ENCODE data around the gene SPACA5.
"Not testable (repeated sequence)": the region's sequence is repeated elsewhere in the genome, so short reads cannot be mapped to it uniquely, and the experiment has no call there.

Gene SPACA5

DNA sequence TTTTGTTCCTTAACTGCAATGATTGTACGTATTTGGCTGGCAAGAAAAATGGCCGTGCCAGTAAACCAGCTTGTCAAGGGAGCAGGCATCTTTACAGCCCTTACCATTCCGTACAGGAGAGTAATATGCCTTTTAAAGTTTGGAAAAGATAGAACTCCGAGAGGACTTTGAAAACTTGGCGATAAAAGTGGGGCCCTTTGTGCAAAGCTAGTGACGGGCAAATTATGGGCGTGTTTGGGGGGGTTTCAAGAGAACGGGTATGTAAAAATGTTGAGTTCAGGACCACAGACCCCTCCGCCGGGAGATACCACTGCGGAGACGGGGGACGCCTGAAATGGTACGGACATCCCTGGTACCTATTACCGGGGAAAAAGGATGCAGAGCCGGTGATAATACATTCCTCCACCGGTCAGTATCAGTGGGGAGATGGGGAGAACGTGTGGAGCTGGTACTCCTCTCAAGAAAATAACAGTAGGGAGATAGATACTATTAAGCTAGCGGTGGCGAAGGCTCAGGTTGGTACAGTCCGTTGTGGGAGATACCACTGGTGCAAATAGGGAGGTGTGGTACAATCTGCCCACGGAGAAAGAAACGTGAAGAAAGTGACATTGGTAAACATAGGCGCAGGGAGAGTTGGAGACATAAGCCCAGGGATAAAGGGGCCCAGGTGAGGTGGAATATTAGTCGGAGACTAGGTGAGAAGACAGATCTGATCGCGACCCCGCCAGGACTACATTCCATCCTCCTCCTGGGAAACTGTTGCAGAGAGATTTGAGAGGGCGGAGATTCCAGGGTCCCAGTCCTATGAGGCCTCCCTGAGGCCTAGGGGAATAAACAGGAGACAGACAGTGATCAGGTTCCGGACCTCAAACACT, 14.5 kb downstream of the SPACA5 start:
- peak overlapping the region; percentile 70 for H3K4me3 ChIP-seq (ENCODE audit: low read depth, low read length)

DNA sequence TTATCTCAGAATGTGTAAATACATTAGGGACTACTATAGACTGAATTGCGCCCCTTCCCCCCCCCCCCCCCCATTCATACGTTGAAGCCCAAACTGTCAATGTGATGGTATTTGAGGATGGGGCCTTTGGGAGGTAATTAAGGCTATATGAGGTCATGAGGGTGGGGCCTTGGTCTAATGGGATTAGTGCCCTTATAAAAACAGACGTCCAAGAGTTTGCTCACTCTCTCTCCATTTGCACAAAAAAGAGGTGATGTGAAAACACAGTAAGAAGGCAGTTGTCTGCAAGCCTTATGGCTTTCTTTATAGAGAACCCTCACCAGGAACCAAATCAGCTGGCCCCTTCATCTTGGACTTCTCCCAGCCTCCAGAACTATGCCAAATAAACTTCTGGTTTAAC, 15.3 kb downstream of the SPACA5 start:
- H3K4me3 ChIP-seq (ENCODE audit: low read depth, low read length): no peak overlapping the region

DNA sequence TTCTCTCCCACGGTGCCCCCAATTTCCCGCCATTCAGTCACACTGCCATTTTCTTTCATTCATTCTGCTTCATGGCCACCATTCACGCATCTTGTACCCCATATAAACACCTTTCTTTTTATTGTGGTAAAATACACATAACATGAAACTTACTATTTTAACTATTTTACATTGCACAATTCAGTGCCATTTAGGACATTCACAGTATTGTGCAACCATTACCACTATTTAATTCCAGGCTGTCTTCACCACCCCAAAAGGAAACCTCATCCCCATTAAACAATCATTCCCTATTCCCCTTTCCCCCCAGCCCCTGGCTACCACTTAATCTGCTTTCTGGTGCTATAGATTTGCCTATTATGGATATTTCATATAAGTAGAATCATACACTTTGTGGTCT, 15.9 kb downstream of the SPACA5 start:
- no peak overlapping the region for H3K4me3 ChIP-seq (ENCODE audit: low read depth, low read length)

DNA sequence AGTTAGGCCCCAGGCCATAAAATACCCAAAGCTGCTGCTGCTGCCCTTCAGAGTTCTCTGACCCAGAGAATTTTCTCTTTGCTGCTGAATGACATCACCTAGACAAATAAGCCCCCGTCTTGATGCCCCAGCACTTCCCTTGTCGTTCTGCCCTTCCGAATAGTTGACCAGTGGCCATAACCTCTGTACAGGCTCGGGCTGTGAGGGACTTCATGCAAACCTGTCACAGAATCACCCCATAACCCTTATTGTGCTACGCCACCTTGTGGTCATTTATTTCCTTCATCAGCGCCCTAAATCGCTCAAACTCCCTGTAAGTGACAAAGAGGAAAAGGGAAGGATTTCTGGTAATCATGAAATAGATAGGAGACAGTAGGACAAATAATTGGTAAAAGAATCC, 18.8 kb downstream of the SPACA5 start:
- H3K4me3 ChIP-seq (ENCODE audit: low read depth, low read length): no peak overlapping the region

DNA sequence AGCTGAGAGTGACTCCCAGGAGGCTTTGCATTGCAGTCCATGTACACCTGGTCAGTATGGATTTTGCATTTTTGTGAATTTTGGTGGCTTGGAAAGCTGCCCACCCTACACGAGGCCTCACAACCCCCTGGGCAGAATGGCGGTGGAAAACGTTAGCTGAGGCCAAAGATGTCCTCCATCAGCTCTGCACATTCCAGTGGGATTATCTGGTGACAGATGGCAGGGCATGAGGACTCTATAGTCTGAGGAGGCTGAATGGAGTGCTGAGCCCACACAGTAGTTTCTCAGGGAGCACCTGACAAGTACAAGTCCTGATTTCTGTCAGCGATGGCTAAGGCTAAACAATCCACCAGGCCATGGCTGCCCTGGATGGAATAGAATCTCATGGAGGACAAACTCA, 20.8 kb downstream of the SPACA5 start:
- H3K4me3 ChIP-seq (ENCODE audit: low read depth, low read length): not testable (repeated sequence)

DNA sequence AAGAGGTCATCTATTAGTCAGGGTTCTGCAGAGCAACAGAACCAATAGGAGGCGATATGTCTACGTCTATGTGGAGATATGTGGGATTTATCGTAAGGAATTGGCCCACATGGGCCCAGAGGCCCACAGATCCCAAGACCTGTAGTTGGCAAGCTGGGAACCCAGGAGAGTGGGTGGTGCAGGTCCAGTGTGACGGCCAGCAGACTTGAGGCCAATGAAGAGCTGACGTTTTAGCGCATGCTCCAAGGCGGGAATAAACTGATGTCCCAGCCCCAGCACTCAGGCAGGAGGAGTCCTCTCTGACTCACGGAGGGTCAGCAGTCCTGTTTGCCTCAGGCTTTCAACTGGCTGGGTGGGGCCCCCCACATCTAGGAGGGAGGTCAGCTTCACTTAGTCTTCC, 21.3 kb downstream of the SPACA5 start:
- H3K4me3 ChIP-seq (ENCODE audit: low read depth, low read length): no peak overlapping the region

DNA sequence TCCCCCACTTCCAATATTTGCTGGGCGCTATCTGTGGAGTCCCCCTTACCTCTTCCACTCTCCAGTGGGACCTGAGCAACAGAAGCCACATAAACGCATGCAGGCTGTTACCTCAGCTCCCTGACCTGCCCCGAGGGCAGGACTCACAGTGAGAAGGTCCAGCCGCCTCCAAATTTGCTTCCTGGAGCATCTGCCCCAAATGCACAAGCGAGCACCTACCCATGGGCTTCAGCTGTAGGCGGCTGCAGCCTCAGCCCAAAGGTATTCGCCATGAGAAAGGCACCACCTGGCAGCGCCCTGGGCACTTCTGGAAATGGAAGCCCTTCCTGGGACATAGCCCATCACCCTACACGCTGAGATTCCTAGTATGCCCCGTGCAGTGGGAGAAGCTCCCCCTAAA, 23.4 kb downstream of the SPACA5 start:
- no peak overlapping the region for H3K4me3 ChIP-seq (ENCODE audit: low read depth, low read length)

DNA sequence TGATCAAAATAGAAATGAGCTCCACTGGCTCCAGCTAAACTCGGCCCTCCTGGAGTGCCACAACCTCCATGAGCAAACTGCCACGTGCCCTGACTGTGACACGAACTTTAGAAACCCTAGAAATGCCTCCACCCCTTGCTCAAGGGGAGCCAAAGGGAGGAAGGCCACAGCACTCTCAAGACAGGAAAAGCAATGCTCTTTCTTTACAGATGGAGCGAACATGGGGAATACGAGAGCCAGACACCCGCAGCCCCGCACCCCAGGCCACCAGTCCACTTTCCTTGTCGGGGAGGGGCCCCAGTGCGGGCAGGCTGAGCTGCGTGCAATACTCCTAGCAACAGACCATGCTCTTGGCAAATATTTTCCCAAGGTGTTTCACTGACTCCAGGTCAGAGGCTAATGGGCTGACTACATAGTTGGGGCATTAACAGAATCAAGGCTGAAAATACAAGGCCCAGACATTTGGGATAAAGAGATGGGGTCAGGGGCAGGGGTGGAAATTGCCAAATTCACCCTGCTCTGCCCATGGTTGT, 23.9 kb downstream of the SPACA5 start:
- H3K4me3 ChIP-seq (ENCODE audit: low read depth, low read length): not testable (repeated sequence)

DNA sequence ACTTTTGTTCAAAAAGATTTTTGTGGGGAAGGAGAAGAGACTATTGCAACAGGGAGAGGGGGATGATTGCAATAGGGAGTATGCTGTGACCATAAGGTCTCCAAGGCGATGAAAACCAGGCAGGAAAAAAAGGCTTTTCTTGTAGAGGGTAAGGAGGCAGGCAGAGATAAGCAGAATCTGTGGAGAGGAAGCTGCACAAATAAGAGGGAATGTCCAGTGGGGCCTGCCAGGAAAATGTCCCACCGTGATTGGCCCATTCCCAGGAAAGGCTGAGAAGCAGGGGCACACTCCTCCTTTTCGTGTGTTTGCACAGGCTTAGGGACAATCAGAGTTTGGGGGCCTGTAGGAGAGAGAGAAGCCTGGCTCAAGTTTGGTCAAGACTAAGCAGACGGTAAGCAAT, 29.1 kb downstream of the SPACA5 start:
- no peak overlapping the region for H3K4me3 ChIP-seq (ENCODE audit: low read depth, low read length)

DNA sequence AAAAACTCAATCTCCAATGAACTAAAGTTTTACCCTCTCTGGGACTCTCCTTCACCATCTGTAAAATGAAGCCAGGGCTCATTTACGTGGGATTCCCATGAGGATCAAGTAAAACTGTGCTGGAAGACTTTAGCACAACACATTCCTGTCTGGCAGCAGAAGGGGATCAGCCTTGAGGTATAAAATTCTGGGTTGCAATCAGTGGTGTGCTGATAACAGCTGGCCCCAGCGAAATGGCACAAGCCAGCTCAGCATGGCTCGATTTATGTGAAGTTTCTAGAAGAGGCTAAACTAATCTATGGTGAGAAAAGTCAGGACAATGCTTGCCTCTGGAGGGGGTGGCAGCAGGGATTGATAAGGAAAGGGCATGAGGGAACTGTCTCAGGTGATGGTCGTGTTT, 36.3 kb downstream of the SPACA5 start:
- H3K4me3 ChIP-seq (ENCODE audit: low read depth, low read length): no peak overlapping the region

DNA sequence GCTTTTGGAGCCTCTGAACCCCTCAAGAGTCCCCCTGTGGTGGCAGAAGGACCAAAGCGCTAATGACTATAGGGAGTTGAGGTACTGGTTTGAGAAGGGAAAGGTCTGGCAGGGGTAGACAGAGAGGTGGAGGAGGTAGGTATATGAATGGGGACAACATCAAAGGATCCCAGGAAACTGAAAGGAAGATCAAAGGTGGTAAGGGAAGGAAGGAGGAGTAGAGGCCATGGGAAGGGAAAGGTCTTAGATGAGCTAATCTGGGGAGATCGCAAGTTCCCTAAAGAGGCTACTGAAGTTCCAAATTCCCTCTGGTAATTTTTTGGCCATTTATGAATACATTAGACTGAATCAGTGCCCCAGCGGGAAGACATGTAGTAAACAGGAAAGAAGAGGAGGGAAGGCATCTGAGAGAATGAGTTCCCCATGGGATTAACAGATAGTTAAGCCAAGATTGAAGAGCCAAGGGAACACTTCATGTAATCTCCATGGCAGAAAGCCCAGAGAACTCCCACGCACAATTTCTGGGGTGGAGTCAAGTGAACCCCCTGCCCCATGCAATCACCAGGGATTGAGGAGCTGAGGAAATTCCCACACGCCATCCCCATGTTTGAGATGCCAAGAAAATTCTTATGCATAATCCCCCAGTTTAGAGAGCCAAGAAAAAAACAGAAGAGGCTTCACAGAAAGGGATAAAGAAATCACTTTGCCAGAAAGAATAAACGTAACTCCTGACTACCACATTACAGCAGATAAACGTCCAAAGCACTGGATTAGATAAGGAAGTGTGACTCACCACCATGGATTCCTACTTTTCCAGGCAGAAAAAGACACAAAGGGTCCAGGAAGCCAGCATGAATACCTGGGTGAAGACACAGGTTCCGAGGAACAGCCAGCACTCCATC, 38.9 kb downstream of the SPACA5 start:
- no peak overlapping the region for H3K4me3 ChIP-seq (ENCODE audit: low read depth, low read length)

DNA sequence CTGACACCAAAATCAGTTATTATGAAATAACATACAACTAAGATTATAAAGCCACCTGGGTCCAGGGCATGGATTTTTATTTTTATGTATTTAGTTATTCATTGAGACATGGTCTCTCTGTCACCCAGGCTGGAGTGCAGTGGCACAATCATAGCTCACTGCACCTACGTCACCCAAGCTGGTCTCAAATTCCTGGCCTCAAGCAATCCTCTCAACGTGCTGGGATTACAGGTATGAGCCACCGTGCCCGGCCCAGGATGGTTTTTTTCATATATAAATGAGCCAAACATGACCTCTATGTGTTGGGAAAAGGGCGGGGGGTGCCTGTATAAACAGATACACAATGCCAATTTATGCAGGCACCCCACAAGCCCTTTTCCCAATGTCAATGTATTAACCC, 40.1 kb downstream of the SPACA5 start:
- H3K4me3 ChIP-seq (ENCODE audit: low read depth, low read length): no peak overlapping the region

DNA sequence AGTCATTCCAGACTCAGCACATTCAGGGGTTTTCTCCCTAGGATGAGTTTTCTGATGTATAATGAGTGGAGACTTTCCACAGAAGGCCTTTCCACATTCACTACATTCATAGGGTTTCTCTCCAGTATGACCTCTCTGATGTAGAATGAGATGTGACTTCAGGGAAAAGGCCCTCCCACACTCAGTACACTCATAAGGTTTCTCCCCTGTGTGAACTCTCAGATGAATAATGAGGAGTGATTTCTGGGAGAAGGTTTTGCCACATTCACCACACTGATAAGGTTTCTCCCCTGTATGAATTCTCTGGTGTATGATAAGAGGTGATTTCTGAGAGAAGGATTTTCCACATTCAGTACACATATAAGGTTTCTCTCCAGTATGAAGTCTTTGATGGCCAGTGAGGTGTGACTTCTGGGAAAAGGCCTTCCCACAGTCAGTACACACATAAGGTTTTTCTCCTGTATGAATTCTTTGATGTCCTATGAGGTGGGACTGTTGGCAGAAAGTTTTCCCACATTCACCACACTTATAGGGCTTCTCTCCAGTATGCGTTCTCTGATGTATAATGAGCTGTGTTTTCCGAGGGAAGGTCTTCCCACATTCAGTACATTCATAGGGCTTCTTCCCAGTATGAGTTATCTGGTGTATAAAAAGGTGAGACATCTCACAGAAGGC, 52.0 kb downstream of the SPACA5 start:
- H3K4me3 ChIP-seq (ENCODE audit: low read depth, low read length): no peak overlapping the region

DNA sequence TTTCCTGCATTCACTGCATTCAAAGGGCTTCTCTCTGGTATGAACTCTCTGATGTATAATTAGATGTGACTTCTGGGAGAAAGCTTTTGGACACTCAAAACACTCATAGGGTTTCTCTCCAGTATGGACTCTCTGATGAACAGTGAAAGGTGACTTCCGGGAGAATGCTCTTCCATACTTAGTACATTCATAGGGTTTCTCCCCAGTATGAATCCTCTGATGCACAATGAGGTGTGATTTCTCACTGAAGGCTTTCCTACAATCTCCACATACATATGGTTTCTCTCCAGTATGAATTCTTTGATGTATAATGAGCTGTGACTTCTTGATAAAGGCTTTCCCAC, 52.5 kb downstream of the SPACA5 start:
- no peak overlapping the region for H3K4me3 ChIP-seq (ENCODE audit: low read depth, low read length)
